ENCODE data around the gene TENT4A. TPM values are rescaled to one million over a fixed set of nuclear protein-coding genes. Genes with fewer than 3 reads are reported as not detected.

Gene TENT4A
- total RNA-seq, 6 experiments from 2014 or later = 8.5 to 23.1 (median 13.2) TPM

GRCh38 chr5:6673963-6674362, 39.3 kb upstream of the TENT4A start:
- WGBS (ENCODE audit: insufficient coverage, low coverage, low lambda C conversion rate, missing lambda C conversion rate) = 100% methylated on average over 1 of the region's 1 CpG
- Histone ChIP-seq H3K27ac (no peak overlapping the region), H3K4me1 (peaks cover 0 to 7% (median 0%) of the 10 kb centered on the region in 4 donors), H3K4me3 (no peak overlapping the region), H3K27me3 (no peaks in the 10 kb centered on the region), H3K36me3 (peaks cover 0 to 12% (median 0%) of the 10 kb centered on the region in 4 donors), H3K9me3 (no peaks in the 10 kb centered on the region)
- intact Hi-C loops (cut with DNase I) = no loop called here
- TF ChIP-seq CTCF (IDR thresholded peaks at IDR 0.05) = no peak
- no peak for TF ChIP-seq POLR2A (IDR thresholded peaks at IDR 0.05)
- no peak for DNase-seq
- ATAC-seq = no peak

GRCh38 chr5:6674421-6674820, 38.8 kb upstream of the TENT4A start:
- ATAC-seq (no peak), DNase-seq (no peak)
- 94% methylated on average over 3 of the region's 3 CpGs for WGBS (ENCODE audit: insufficient coverage, low coverage, low lambda C conversion rate, missing lambda C conversion rate)
- intact Hi-C loops (cut with DNase I) = no loop called here
- Histone ChIP-seq H3K4me3 (no peak overlapping the region), H3K27me3 (no peaks in the 10 kb centered on the region), H3K9me3 (no peaks in the 10 kb centered on the region), H3K4me1 (peaks cover 0 to 7% (median 0%) of the 10 kb centered on the region in 4 donors), H3K36me3 (peaks cover 0 to 11% (median 0%) of the 10 kb centered on the region in 4 donors), H3K27ac (no peak overlapping the region)
- no peak for TF ChIP-seq CTCF (IDR thresholded peaks at IDR 0.05)
- TF ChIP-seq POLR2A (IDR thresholded peaks at IDR 0.05) = no peak

GRCh38 chr5:6674886-6675285, 38.3 kb upstream of the TENT4A start:
- Histone ChIP-seq H3K4me3 (no peak overlapping the region), H3K9me3 (no peaks in the 10 kb centered on the region), H3K4me1 (peaks cover 0 to 7% (median 0%) of the 10 kb centered on the region in 4 donors), H3K27ac (no peak overlapping the region), H3K36me3 (peaks cover 0 to 7% (median 0%) of the 10 kb centered on the region in 4 donors), H3K27me3 (no peaks in the 10 kb centered on the region)
- TF ChIP-seq POLR2A (IDR thresholded peaks at IDR 0.05) (no peak), CTCF (IDR thresholded peaks at IDR 0.05) (no peak)
- 100% methylated on average over 3 of the region's 10 CpGs for WGBS (ENCODE audit: insufficient coverage, low coverage, low lambda C conversion rate, missing lambda C conversion rate)
- DNase-seq (no peak), ATAC-seq (no peak)
- intact Hi-C loops (cut with DNase I) = no loop called here

- Histone ChIP-seq H3K9me3 (no peaks in the 10 kb centered on the region), H3K4me1 (peaks cover 0 to 7% (median 0%) of the 10 kb centered on the region in 4 donors), H3K4me3 (no peak overlapping the region), H3K27me3 (no peaks in the 10 kb centered on the region), H3K36me3 (no peaks in the 10 kb centered on the region), H3K27ac (no peak overlapping the region)
- ATAC-seq = no peak
- DNase-seq = no peak
- intact Hi-C loops (cut with DNase I) = no loop called here
- 95% methylated on average over 5 of the region's 5 CpGs for WGBS (ENCODE audit: insufficient coverage, low coverage, low lambda C conversion rate, missing lambda C conversion rate)
- TF ChIP-seq CTCF (IDR thresholded peaks at IDR 0.05) (no peak), POLR2A (IDR thresholded peaks at IDR 0.05) (no peak)
Measured at GRCh38 chr5:6675784-6676491, 37.3 kb upstream of the TENT4A start.

Data from right lobe of liver (tissue), 6 donors.